ENCODE results near the gene FHAD1. TPM values are rescaled to one million over a fixed set of nuclear protein-coding genes. Genes with fewer than 3 reads are reported as not detected.

Gene FHAD1
- total and polyA plus RNA-seq, 9 of the 15 experiments (the other 6 are each of a cell fraction or from before 2014, with no cell fraction given) = 0.32 to 2.1 (median 1.5) TPM; not detected in 1

- no peaks in the 10 kb centered on the region; the same call in 1 of the 2 replicates for H4K20me1 ChIP-seq (replicated peaks; ENCODE audit: control insufficient read depth, insufficient read depth, low read length)
- H3K4me3 ChIP-seq = no peak overlapping the region
- H3K4me2 ChIP-seq (ENCODE audit: insufficient read depth, low read length) = no peak overlapping the region
- H3K9me1 ChIP-seq (ENCODE audit: control insufficient read depth, insufficient read depth, low read length) = no peaks in the 10 kb centered on the region
- no peak overlapping the region for H2AFZ ChIP-seq (ENCODE audit: low read depth, low read length)
- in situ Hi-C loops (cut with MboI) (no loop called here), intact Hi-C loops (cut with micrococcal nuclease) (no loop called here)
- TF ChIP-seq NR2C1 (IDR thresholded peaks at IDR 0.05) (no peak), NR2C1 (tag; IDR thresholded peaks at IDR 0.05) (no peak), MIER1 (IDR thresholded peaks at IDR 0.05; ENCODE audit: low read depth) (no peak), CTCF (IDR thresholded peaks at IDR 0.05 in 2 of 3, conservative IDR thresholded peaks at IDR 0.05 in 1 of 3; ENCODE audit: insufficient read depth in 2 of 3, low read depth in 1 of 3, low read length in 3 of 3) (0 out of 6 replicates have a peak, but pooled peaks of 1 of the 3 experiments have one; percentile 13), PTBP1 (IDR thresholded peaks at IDR 0.05; ENCODE audit: low read depth, low read length) (no peak), KHSRP (IDR thresholded peaks at IDR 0.05) (no peak), ZBTB1 (CRISPR knock-in tag; IDR thresholded peaks at IDR 0.05; ENCODE audit: borderline replicate concordance, low read depth) (no peak), SP1 (CRISPR knock-in tag; IDR thresholded peaks at IDR 0.05) (no peak), ATF6 (CRISPR knock-in tag; IDR thresholded peaks at IDR 0.05) (no peak)
- ATAC-seq (no peak), DNase-seq (ENCODE audit: extremely low read depth in 1 of 4, low spot score in 3 of 4) (no peak), FAIRE-seq (no peak)
- no peaks in the 10 kb centered on the region; a peak in 1 of 5 replicates for H3K4me1 ChIP-seq (replicated peaks in 1 of 2; ENCODE audit: control insufficient read depth in 2 of 2, insufficient read depth in 2 of 2, low read length in 2 of 2)
- H3K9ac ChIP-seq (ENCODE audit: insufficient read depth in 1 of 2, low read depth in 2 of 2, low read length in 2 of 2) = no peak overlapping the region
- 7% methylated on average over 2 of the region's 2 CpGs for WGBS (ENCODE audit: insufficient coverage, low coverage, missing lambda C conversion rate)
- no peak overlapping the region for H3K27ac ChIP-seq (ENCODE audit: extremely low read depth, low read depth, low read length)
- H3K9me3 ChIP-seq (replicated peaks; ENCODE audit: control insufficient read depth, insufficient read depth, low read depth, low read length) = no peaks in the 10 kb centered on the region; the same call in 1 of the 2 replicates
- peaks cover 19 to 49% of the 10 kb centered on the region in 2 experiments for H3K27me3 ChIP-seq (ENCODE audit: control insufficient read depth in 2 of 2, insufficient read depth in 2 of 2, low read length in 2 of 2)
- ChIA-PET POLR2A (interaction anchor here (0.5 to 1.3 kb wide), 2 partner anchors 9 to 260 kb away, joined by 3 to 4 read pairs; no protein-coding TSS in a partner anchor), CTCF (ENCODE audit: low intra/inter-chr PET ratio) (no interaction called here)
- H3K36me3 ChIP-seq (ENCODE audit: control insufficient read depth, insufficient read depth, low read length) = no peaks in the 10 kb centered on the region
- no TSS peak for BruUV-seq (replicated peaks)
- no peaks in the 10 kb centered on the region for H3K79me2 ChIP-seq (ENCODE audit: control insufficient read depth, insufficient read depth, low read length)
These were observed 36.5 kb downstream of the FHAD1 start for GRCh38 chr1:15283526-15283925.

Data from K562 (cell line).